Measurements from ENCODE around the gene NFASC.

- TF ChIP-seq EZH2 (optimal IDR thresholded peaks at IDR 0.05; ENCODE audit: low read depth, low read length) = peak; percentile 68
- TF ChIP-seq CTCF (IDR thresholded peaks at IDR 0.05; ENCODE audit: low read length) = no peak
These were observed 171.6 kb downstream of the NFASC start for GRCh38 chr1:205041998-205042910.

All from MM.1S (cell line).